HTR-8/SVneo (cell line): ENCODE results near the gene ZDHHC14.
"Not testable (repeated sequence)": the region's sequence is repeated elsewhere in the genome, so short reads cannot be mapped to it uniquely, and the experiment has no call there.

Experiments used
- DNase-seq: peaks from one replicate; pipeline ENCODE4 v3.0.0; 2011; ENCODE audit warnings: low spot score, mixed read lengths; ENCODE audit not compliant: insufficient read length
- FAIRE-seq: peaks from 2 replicates; lab custom pipeline; 2011; peaks lifted over from hg19 to GRCh38; lab: Jason Lieb, UNC

The ZDHHC14 gene

DNA sequence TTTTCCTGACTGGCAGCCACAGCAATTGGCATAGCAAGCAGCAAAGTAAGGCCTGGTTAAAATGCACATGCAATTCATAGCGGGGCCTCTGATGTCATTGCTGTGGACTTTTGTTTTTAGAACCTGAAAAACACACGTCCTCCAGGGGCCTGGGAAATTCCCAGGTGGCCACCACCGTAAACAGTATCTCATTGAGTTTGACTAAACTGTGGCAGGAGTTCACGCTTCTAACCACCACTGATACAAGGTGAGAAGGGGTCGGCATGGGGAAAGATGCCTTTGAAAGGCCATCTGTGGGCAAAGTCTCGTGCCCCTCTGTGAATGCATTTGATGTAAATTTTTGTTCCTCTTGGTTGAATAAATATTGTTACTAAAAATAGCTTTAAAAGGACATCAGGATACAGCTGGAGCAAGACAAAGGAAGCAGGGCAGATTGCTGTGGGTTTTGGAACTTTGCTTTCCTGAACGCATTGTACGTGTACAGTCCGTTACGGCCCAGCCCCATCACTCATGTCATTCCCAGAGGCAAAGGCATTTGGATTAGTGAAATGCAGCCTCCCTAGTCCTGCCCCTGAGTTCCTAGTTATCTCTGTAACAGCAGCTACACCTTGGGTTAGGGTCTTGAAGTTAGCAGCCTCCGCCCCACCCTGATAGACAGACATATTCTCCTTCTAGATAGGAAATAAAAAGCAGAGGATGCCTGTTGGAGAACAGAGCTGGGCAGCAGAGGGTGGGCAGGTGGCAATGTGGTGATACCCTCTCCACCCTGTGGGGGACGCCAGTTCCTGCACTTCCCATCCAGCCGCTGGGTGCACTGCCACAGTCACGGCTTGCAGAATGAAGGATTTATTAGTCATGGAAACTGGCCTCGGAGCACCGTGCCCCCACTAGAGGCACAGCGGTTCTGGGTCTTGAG is 80.3 kb downstream of the ZDHHC14 start:
- DNase-seq (no peak), FAIRE-seq (no peak)

DNA sequence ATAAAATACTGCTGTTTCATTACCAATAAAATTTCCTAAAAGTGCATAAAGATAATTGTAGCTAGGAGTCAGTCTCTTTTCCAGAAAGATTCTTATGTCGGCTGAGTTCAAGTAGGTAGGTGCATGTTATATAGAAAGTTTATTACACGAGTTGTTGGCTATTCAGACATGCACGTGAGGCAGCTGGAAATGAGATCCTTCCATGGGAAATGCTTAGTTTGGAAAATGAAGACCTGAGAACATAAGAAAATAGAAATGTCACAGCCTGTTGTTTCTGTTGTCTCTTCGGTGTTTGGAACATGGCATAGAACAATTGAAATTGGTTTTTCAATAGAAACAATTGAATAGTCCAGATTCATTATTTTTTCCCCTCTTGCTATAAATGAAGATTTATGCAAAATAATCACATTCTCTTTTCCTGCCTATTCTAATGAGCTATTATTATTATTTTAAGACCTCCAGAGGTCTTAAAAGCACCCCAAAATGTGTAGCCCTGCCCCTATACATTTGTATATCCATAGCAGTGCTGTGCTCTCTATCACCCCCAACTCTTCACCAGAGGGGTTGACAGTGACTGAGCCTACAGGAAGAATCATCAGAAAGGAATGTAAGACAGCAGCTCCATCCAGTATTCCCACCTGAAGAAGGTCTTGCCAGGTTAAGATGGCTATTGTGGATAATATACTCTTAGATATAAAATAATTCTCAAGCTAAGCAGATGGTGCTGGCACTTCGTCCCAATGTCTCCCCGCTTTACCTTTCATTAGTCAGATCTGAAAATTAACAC is 82.2 kb downstream of the ZDHHC14 start:
- FAIRE-seq (no peak), DNase-seq (peak; percentile 26)

GRCh38 chr6:157463743-157464135 is 82.7 kb downstream of the ZDHHC14 start:
- not testable (repeated sequence) for DNase-seq, FAIRE-seq

DNA sequence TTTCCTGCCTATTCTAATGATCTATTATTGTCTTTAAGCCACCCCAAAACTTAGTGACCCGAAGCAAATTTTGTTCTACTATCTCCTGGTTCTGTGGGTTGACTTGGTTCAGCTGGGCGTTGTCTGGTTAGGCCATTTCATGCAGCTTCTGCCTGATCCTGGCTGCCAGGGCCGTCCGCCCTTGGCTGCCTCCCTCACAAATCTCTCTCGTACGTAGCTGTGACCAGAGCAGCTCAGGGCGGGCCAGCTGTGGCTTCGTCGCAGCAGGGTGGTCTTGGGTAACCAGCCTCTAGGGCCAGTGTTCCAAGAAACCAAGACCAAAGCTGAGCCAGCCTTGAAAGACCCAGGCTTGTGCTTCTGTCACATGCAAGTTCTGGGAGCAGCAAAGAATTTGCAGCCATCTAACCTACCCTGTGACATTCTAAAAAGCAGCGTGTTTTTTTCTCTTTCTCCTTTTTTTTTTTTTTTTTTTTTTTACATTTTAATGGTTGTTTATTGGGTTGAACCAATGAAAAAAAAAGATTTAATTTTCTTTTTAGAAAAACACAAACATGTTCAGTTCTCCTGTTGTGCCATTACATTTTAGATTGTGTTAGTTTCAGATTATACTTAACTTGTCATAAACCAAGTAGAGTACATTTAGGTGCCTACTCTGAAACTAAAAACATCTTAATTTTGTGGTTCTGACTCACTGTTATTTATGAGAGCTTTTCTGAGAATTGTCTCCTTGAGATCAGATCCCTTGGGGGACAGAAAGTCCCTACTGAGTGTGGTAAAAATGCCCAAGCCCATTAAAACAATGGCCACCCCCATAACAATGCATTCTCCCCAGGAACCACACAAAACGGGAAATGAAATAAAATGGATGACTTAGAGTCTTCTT is 83.9 kb downstream of the ZDHHC14 start:
- FAIRE-seq (no peak), DNase-seq (no peak)

- FAIRE-seq: no peak
Measured at GRCh38 chr6:157466342-157466648, 85.3 kb downstream of the ZDHHC14 start.

DNA sequence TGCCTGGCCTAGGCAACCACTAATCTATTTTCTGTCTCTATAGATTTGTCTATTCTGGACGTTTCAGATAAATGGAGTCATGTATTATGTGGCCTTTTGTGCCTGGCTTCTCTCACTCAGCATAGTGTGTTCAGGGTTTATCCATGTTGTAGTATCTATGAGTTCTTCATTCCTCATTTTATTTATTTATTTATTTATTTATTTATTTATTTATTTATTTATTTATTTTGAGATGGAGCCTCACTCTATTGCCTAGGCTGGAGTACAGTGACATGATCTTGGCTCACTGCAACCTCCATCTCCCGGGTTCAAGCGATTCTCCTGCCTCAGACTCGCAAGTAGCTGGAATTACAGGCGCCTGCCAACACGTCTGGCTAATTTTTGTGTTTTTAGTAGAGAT is 86.3 kb downstream of the ZDHHC14 start:
- FAIRE-seq: not testable (repeated sequence)

More at GRCh38 chr6:157466342-157466648, 85.3 kb downstream of the ZDHHC14 start:
- no peak for DNase-seq

GRCh38 chr6:157468054-157468453 is 87.1 kb downstream of the ZDHHC14 start:
- no peak for DNase-seq
- FAIRE-seq: no peak

More for the DNA sequence above, 86.3 kb downstream of the ZDHHC14 start:
- not testable (repeated sequence) for DNase-seq

GRCh38 chr6:157468574-157468973 is 87.6 kb downstream of the ZDHHC14 start:
- no peak for DNase-seq
- no peak for FAIRE-seq

- FAIRE-seq (no peak), DNase-seq (no peak)
Measured at GRCh38 chr6:157469378-157469777, 88.4 kb downstream of the ZDHHC14 start.

DNA sequence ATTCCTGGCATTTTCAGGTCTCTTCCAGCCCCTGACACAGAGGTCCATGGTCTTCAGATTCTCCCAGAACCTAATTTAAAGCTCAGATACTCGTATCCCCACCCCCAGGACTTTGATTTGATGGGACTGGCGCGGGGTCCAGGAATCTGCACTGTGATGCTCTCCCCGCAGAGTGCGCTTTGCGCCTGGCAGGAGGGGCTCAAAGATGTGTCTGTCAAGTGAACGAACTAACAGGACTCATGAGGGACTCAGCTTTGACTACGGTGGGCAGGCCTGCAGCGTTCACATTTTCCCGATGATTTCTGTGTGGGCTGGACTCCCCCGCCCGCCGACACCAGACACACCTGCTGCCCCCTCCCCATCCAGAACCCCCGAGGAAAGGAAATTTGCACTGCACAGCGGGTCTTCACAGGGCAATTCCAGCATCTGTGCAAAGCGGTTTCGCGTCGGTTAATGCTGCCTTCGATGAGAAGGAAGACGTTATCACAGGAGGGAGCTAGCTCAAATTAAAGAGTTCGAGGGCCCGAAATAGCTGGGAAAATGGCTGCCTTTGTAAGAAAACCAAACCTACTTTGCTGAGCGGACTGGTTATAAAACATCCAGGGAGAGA is 90.2 kb downstream of the ZDHHC14 start:
- no peak for FAIRE-seq
- DNase-seq: no peak

DNA sequence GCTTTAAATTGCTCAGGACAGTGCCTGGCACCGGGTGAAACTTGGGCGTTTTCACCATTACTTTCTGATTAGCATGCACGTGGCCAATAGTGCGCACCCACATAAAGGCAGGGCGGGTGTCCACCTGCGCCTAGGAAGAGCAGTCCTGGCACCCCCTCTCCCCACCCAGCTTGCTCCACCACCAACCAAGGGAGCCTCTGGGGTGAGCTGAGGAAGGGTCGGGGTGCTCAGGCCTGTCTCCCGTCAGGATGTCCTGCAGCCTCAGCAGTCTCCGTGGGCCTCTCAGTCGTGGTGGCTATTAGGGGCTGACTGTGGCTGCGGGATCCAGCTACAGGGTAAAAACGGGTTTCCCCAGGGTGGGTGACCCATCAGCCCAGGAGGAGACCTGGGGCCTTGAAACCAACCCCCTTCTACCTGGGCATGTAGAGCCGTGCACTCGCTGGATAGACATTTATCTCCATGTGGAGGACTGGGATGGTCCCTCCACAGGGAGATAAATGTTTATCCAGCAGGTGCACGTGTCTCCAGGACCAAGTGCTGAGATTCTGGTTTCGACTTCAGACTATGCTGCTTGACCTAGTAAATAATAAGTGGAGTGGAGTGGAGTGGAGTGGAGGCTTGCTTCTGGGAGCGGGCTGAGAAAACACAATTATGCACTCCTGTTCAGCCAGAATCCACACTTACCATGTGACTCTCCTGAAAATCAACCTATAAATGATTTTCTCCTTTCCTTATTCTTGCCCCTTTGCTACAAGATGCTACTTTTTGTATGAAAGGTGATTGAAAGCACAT is 91.1 kb downstream of the ZDHHC14 start:
- DNase-seq (no peak), FAIRE-seq (no peak)

GRCh38 chr6:157476797-157477196 is 95.8 kb downstream of the ZDHHC14 start:
- no peak for FAIRE-seq

DNA sequence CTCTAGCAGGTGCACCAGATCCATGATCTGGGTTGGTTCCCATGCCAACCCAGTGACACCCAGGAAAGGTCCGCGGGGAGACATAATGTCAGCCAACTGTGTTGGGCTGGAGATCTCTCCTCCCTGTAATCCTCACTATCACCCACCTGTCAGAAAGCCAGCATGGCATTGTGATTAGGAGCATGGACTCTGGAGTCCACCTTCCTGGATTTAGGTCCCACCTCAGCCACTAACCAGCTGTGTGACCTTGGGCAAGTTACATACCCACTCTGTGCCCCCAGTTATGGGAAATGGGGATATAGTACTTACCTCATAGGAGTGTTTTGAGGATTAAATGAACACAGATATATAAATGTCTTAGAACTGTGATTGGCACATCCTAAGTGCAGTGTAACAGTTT is 97.9 kb downstream of the ZDHHC14 start:
- no peak for FAIRE-seq
- DNase-seq: no peak

More at GRCh38 chr6:157476797-157477196, 95.8 kb downstream of the ZDHHC14 start:
- no peak for DNase-seq

GRCh38 chr6:157479464-157480303 is 98.7 kb downstream of the ZDHHC14 start:
- DNase-seq (no peak), FAIRE-seq (no peak)

GRCh38 chr6:157481189-157481864 is 100.3 kb downstream of the ZDHHC14 start:
- DNase-seq: no peak
- no peak for FAIRE-seq

DNA sequence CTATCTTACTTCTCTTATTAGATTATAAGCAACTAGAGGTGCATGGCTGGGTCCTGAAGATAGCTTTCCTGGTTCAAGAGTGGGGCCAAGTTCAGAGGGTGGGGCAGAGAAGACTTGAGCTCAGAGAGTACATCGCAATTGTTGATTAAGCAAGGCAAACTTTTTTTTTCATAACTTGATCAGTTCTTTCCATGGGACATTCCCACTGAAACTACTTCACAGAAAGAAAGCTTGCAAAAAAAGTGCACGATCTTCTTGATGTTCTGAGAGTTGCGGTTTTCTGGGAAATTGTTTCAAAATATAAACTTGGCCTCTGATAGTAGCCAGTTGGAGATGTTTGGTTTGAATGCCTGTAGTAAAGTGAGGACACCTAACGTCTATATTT is 100.9 kb downstream of the ZDHHC14 start:
- DNase-seq (no peak), FAIRE-seq (no peak)

DNA sequence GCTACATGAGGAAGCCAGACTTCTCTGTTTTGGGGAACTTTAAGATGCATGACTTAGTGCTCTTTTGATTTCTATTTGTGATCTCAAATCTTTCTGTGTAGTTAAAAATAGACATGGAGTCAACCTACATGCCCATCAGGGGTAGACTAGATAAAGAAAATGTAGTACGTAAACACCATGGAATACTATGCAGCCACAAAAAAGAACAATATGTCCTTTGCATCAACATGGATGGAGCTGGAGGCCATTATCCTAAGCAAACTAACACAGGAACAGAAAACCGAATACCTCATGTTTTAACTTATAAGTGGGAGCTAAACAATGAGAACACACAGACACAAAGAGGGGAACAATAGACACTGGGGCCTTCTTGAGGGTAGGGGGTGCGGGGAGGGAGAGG is 102.8 kb downstream of the ZDHHC14 start:
- no peak for FAIRE-seq
- no peak for DNase-seq

DNA sequence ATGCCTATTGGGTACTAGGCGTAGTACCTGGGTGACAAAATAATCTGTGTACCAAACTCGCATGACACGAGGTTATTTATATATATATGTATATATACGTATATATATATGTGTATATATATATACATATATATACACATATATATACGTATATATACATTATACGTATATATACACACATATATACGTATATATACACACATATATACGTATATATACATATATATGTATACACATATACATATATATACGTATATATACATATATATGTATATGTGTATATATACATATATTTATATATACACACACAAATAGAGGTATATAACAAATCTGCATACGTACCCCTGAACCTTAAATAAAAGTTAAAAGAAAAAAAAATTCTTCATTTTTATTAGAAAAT is 103.2 kb downstream of the ZDHHC14 start:
- DNase-seq (no peak), FAIRE-seq (no peak)
